Measurements from ENCODE around the gene PYDC1. TPM values are rescaled to one million over a fixed set of nuclear protein-coding genes. Genes with fewer than 3 reads are reported as not detected.
"Not testable (repeated sequence)": the region's sequence is repeated elsewhere in the genome, so short reads cannot be mapped to it uniquely, and the experiment has no call there.

Gene PYDC1
- total and polyA plus RNA-seq, 2 donors (not counting 3 experiments of a cell fraction or from before 2014, with no cell fraction given) = not detected

DNA sequence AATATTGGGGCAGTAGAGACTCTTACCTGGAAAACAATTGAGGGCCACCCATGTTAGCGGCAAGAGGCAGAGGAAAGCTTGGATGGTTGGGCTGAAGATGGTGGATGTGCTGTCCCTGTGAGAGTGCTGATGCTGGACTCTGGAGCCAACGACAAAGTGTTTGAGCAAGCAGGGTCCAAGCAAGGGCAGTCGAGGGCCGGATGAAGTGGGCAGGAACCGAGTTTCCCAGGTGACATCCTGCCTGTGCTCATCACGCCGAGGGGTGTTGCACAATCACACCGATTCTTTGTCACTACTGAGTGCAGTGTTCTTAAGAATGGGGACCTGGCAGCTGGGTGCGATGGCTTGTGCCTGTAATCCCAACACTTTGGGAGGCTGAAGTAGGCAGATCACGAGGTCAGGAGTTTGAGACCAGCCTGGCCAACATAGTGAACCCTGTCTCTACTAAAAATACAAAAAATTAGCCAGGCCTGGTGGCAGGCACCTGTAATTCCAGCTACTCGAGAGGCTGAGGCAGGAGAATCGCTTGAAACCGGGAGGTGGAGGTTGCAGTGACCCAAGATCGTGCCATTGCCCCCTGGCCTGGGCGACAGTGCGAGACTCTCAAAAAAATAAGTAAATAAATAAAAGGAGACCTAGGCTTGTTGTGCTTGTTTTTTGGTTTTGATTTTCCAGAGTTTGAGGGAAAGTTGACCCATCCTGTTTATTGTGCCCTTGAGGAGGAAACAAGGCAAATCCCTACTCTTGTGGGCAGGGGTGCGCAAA lies 20.4 kb downstream of the PYDC1 start:
- no peak overlapping the region for H3K27ac ChIP-seq (ENCODE audit: insufficient read depth, low read depth, low read length)
- no peak overlapping the region for H3K9ac ChIP-seq (replicated peaks; ENCODE audit: extremely low read depth, insufficient read depth, low read length)
- CTCF ChIA-PET = interaction anchor here (1.1 to 2.5 kb wide), 2 partner anchors 186 to 672 kb away, joined by 3 to 7 read pairs; no protein-coding TSS in a partner anchor
- no peaks in the 10 kb centered on the region for H3K4me1 ChIP-seq (ENCODE audit: control insufficient read depth, extremely low read depth, insufficient read depth, low read length)
- dilution Hi-C loops (cut with MboI; ENCODE audit: extremely low pct_ligation_motif_present, low sequenced_read_pairs) = no loop called here
- intact Hi-C loops (cut with micrococcal nuclease) = no loop called here
- no TSS peak for BruUV-seq (replicated peaks)
- no peak for FAIRE-seq
- H3K27me3 ChIP-seq (ENCODE audit: control insufficient read depth in 2 of 2, insufficient read depth in 2 of 2, low read length in 2 of 2) = no peaks in the 10 kb centered on the region
- no peak overlapping the region for H3K4me2 ChIP-seq (ENCODE audit: insufficient read depth, low read length)
- no peak overlapping the region for H2AFZ ChIP-seq (ENCODE audit: low read depth, low read length)
- peaks cover 3% of the 10 kb centered on the region for H4K20me1 ChIP-seq (replicated peaks; ENCODE audit: control insufficient read depth, extremely low read depth, insufficient read depth, low read length)
- TF ChIP-seq GATA2 (IDR thresholded peaks at IDR 0.05; ENCODE audit: insufficient read depth, insufficient read length, low read depth, low read length) (no peak), EZH2 (IDR thresholded peaks at IDR 0.05; ENCODE audit: borderline replicate concordance, low read depth, low read length, severe bottlenecking) (no peak), FOS (IDR thresholded peaks at IDR 0.05; ENCODE audit: borderline replicate concordance, insufficient read depth, low read length) (no peak), JUN (IDR thresholded peaks at IDR 0.05; ENCODE audit: borderline replicate concordance, insufficient read depth, insufficient read length, low read depth) (no peak), MYC (IDR thresholded peaks at IDR 0.05; ENCODE audit: low read depth, low read length) (no peak), POLR2AphosphoS5 (IDR thresholded peaks at IDR 0.05; ENCODE audit: insufficient read depth, low read depth, low read length) (no peak), POLR2A (IDR thresholded peaks at IDR 0.05; ENCODE audit: low read depth, low read length) (no peak)
- TF ChIP-seq, protein P1, sequence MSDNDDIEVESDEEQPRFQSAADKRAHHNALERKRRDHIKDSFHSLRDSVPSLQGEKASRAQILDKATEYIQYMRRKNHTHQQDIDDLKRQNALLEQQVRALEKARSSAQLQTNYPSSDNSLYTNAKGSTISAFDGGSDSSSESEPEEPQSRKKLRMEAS (IDR thresholded peaks at IDR 0.05; ENCODE audit: insufficient read depth, insufficient read length) = no peak
- TF ChIP-seq, protein P2, sequence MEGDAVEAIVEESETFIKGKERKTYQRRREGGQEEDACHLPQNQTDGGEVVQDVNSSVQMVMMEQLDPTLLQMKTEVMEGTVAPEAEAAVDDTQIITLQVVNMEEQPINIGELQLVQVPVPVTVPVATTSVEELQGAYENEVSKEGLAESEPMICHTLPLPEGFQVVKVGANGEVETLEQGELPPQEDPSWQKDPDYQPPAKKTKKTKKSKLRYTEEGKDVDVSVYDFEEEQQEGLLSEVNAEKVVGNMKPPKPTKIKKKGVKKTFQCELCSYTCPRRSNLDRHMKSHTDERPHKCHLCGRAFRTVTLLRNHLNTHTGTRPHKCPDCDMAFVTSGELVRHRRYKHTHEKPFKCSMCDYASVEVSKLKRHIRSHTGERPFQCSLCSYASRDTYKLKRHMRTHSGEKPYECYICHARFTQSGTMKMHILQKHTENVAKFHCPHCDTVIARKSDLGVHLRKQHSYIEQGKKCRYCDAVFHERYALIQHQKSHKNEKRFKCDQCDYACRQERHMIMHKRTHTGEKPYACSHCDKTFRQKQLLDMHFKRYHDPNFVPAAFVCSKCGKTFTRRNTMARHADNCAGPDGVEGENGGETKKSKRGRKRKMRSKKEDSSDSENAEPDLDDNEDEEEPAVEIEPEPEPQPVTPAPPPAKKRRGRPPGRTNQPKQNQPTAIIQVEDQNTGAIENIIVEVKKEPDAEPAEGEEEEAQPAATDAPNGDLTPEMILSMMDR (IDR thresholded peaks at IDR 0.05; ENCODE audit: extremely low read depth in 1 of 2, insufficient read depth in 1 of 2, low read depth in 1 of 2, low read length in 2 of 2) = no peak
- H3K4me3 ChIP-seq (replicated peaks in 1 of 3; ENCODE audit: insufficient read depth in 1 of 3, low read depth in 1 of 3, low read length in 3 of 3) = no peak overlapping the region
- DNase-seq (ENCODE audit: low read depth, low spot score) = no peak
- POLR2A ChIA-PET = no interaction called here
- H3K9me3 ChIP-seq (replicated peaks; ENCODE audit: control insufficient read depth, insufficient read depth, low read length) = no peaks in the 10 kb centered on the region
- H3K36me3 ChIP-seq (ENCODE audit: control insufficient read depth in 2 of 2, extremely low read depth in 1 of 2, insufficient read depth in 2 of 2, low read length in 2 of 2) = peaks cover 24 to 41% of the 10 kb centered on the region in 2 experiments
- peaks cover 4% of the 10 kb centered on the region for H3K79me2 ChIP-seq (ENCODE audit: control insufficient read depth, insufficient read depth, low read length)
- H3K9me1 ChIP-seq (replicated peaks; ENCODE audit: control insufficient read depth, extremely low read depth, insufficient read depth, low read length) = no peaks in the 10 kb centered on the region

DNA sequence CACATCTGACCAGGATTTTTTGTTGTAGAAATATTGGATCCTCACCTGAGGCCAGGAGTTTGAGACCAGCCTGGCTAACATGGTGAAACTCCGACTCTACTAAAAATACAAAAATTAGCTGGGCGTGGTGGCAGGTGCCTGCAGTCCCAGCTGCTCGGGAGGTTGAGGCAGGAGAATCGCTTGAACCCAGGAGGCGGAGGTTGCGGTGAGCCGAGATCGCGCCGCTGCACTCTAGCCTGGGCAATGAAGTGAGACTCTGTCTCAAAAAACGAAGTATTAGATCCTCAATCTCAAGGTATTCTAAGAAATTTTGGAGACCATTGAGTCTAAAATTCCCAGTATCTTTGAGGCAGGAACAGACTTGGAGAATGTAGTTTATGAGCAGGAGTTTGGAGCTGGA lies 21.1 kb downstream of the PYDC1 start:
- H2AFZ ChIP-seq (ENCODE audit: low read depth, low read length); H3K4me1 ChIP-seq (ENCODE audit: control insufficient read depth, extremely low read depth, insufficient read depth, low read length); H3K27ac ChIP-seq (ENCODE audit: insufficient read depth, low read depth, low read length); H3K4me2 ChIP-seq (ENCODE audit: insufficient read depth, low read length); H3K27me3 ChIP-seq (ENCODE audit: control insufficient read depth in 2 of 2, insufficient read depth in 2 of 2, low read length in 2 of 2); H3K79me2 ChIP-seq (ENCODE audit: control insufficient read depth, insufficient read depth, low read length); H3K9ac ChIP-seq (replicated peaks; ENCODE audit: extremely low read depth, insufficient read depth, low read length); BruUV-seq (replicated peaks); H4K20me1 ChIP-seq (replicated peaks; ENCODE audit: control insufficient read depth, extremely low read depth, insufficient read depth, low read length); dilution Hi-C loops (cut with MboI; ENCODE audit: extremely low pct_ligation_motif_present, low sequenced_read_pairs); DNase-seq (ENCODE audit: low read depth, low spot score); H3K9me1 ChIP-seq (replicated peaks; ENCODE audit: control insufficient read depth, extremely low read depth, insufficient read depth, low read length); FAIRE-seq; H3K9me3 ChIP-seq (replicated peaks; ENCODE audit: control insufficient read depth, insufficient read depth, low read length); POLR2A ChIA-PET; intact Hi-C loops (cut with micrococcal nuclease); H3K4me3 ChIP-seq (replicated peaks in 1 of 3; ENCODE audit: insufficient read depth in 1 of 3, low read depth in 1 of 3, low read length in 3 of 3): not testable (repeated sequence)
- H3K36me3 ChIP-seq (ENCODE audit: control insufficient read depth in 2 of 2, extremely low read depth in 1 of 2, insufficient read depth in 2 of 2, low read length in 2 of 2) = peaks cover 29 to 47% of the 10 kb centered on the region in 2 experiments
- CTCF ChIA-PET = interaction anchor here (1.1 to 2.5 kb wide), 2 partner anchors 187 to 673 kb away, joined by 3 to 7 read pairs; no protein-coding TSS in a partner anchor
